ENCODE data around the gene HHLA2. TPM values are rescaled to one million over a fixed set of nuclear protein-coding genes. Genes with fewer than 3 reads are reported as not detected.

HHLA2 gene
- total RNA-seq, 1 donor from 2014 or later, result not detected

- Histone ChIP-seq H3K4me3 (ENCODE audit: low read depth, low read length) (no peak overlapping the region), H3K36me3 (ENCODE audit: control insufficient read depth, insufficient read depth, low read length) (no peaks in the 10 kb centered on the region), H3K27me3 (ENCODE audit: control insufficient read depth, insufficient read depth, low read length) (peaks cover 2% of the 10 kb centered on the region)
- FAIRE-seq (no peak), DNase-seq (ENCODE audit: low read depth) (no peak)
- TF ChIP-seq CTCF (IDR thresholded peaks at IDR 0.05; ENCODE audit: insufficient read depth, low read length, severe bottlenecking), result no peak
Observed at GRCh38 chr3:108406063-108406660, 109.8 kb downstream of the HHLA2 start.

- Histone ChIP-seq H3K4me3 (ENCODE audit: low read depth, low read length) (no peak overlapping the region), H3K36me3 (ENCODE audit: control insufficient read depth, insufficient read depth, low read length) (no peaks in the 10 kb centered on the region), H3K27me3 (ENCODE audit: control insufficient read depth, insufficient read depth, low read length) (peaks cover 2% of the 10 kb centered on the region)
- FAIRE-seq (peak; percentile 76), DNase-seq (ENCODE audit: low read depth) (peak; percentile 54)
- TF ChIP-seq CTCF (IDR thresholded peaks at IDR 0.05; ENCODE audit: insufficient read depth, low read length, severe bottlenecking), result peak; percentile 59
Observed at GRCh38 chr3:108406661-108407206, 110.4 kb downstream of the HHLA2 start.

DNA sequence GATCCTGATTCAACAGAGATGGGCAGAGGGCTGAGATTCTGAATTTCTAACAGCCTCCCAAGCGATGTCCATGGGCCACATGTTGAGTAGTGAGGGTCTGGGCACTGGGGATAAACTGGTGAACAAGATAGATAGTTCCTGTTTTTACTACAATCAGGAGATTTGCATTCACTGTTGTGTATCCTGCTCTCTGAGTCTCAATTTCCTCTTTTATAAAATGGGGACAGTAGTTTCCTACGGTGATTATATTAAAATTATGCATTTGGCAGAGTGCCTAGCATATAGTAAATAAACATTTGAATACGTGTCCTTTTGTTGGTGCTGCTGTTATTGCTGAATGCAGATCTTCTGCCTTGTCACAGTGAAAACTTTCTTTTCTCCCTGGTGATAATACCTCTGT is 111.5 kb downstream of the HHLA2 start:
- FAIRE-seq, result no peak
- Histone ChIP-seq H3K27me3 (ENCODE audit: control insufficient read depth, insufficient read depth, low read length) (no peaks in the 10 kb centered on the region), H3K4me3 (ENCODE audit: low read depth, low read length) (no peak overlapping the region), H3K36me3 (ENCODE audit: control insufficient read depth, insufficient read depth, low read length) (no peaks in the 10 kb centered on the region)
- no peak for DNase-seq (ENCODE audit: low read depth)
- TF ChIP-seq CTCF (IDR thresholded peaks at IDR 0.05; ENCODE audit: insufficient read depth, low read length, severe bottlenecking), result no peak

GRCh38 chr3:108408883-108409799 is 112.8 kb downstream of the HHLA2 start:
- no peak for DNase-seq (ENCODE audit: low read depth)
- no peak overlapping the region for H3K4me3 ChIP-seq (ENCODE audit: low read depth, low read length)
- FAIRE-seq, result no peak
- no peaks in the 10 kb centered on the region for H3K27me3 ChIP-seq (ENCODE audit: control insufficient read depth, insufficient read depth, low read length)
- no peak for TF ChIP-seq CTCF (IDR thresholded peaks at IDR 0.05; ENCODE audit: insufficient read depth, low read length, severe bottlenecking)
- no peaks in the 10 kb centered on the region for H3K36me3 ChIP-seq (ENCODE audit: control insufficient read depth, insufficient read depth, low read length)

GRCh38 chr3:108409800-108410178 is 113.4 kb downstream of the HHLA2 start:
- DNase-seq (ENCODE audit: low read depth) (no peak), FAIRE-seq (no peak)
- Histone ChIP-seq H3K27me3 (ENCODE audit: control insufficient read depth, insufficient read depth, low read length) (no peaks in the 10 kb centered on the region), H3K36me3 (ENCODE audit: control insufficient read depth, insufficient read depth, low read length) (no peaks in the 10 kb centered on the region), H3K4me3 (ENCODE audit: low read depth, low read length) (no peak overlapping the region)
- TF ChIP-seq CTCF (IDR thresholded peaks at IDR 0.05; ENCODE audit: insufficient read depth, low read length, severe bottlenecking), result no peak

Data from bronchial epithelial cell (primary cell).